Suprapubic skin (tissue), 3 donors: ENCODE results near the gene DAB1.

Experiments used
- POLR2AphosphoS5 ChIP-seq, 3 donors: sonication (generic); formaldehyde crosslinking; IDR thresholded peaks; one replicate each; pipeline ENCODE4 v1.6.1; 2017; ENCODE audit warnings: antibody characterized with exemption in 3 of 3
- TF ChIP-seq, protein P1 (sequence below), 2 donors: fragments of 200-600 bp in 1 of 2; fragments of 450-650 bp in 1 of 2; sonication (generic) in 1 of 2; IDR thresholded peaks; one replicate each; pipeline ENCODE4 v1.5.1; 2016 to 2019; ENCODE audit warnings: antibody characterized with exemption in 2 of 2, mild to moderate bottlenecking in 1 of 2, moderate library complexity in 1 of 2

DNA sequence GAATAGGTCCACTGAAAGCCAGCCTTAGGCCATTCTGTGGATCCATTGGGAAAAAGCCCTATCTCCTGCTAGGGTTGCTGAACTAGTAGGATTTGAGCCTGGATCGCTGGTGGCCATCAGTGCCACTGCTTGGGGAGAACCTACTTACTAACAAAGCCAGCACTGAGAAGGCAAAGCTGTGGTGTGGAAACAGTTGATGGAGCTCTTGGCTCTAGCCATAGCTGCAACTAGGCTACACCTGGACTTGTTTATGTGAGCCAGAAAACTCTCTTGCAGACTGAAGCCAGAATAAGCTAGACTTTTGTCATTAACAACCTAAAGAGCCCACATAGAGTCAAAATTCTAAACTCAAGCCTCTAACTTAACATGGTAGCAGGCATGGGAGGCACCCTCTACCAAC, 20.7 kb downstream of the DAB1 start:
- TF ChIP-seq, protein P1, sequence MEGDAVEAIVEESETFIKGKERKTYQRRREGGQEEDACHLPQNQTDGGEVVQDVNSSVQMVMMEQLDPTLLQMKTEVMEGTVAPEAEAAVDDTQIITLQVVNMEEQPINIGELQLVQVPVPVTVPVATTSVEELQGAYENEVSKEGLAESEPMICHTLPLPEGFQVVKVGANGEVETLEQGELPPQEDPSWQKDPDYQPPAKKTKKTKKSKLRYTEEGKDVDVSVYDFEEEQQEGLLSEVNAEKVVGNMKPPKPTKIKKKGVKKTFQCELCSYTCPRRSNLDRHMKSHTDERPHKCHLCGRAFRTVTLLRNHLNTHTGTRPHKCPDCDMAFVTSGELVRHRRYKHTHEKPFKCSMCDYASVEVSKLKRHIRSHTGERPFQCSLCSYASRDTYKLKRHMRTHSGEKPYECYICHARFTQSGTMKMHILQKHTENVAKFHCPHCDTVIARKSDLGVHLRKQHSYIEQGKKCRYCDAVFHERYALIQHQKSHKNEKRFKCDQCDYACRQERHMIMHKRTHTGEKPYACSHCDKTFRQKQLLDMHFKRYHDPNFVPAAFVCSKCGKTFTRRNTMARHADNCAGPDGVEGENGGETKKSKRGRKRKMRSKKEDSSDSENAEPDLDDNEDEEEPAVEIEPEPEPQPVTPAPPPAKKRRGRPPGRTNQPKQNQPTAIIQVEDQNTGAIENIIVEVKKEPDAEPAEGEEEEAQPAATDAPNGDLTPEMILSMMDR (IDR thresholded peaks at IDR 0.05), result no peak
- TF ChIP-seq POLR2AphosphoS5 (IDR thresholded peaks at IDR 0.05), result no peak
